GM19455 (cell line): Measurements from ENCODE around the gene BICD2.
"Not testable (repeated sequence)": the region's sequence is repeated elsewhere in the genome, so short reads cannot be mapped to it uniquely, and the experiment has no call there.

ENCODE experiments used
- ATAC-seq: cut with Tn5 transposase; IDR thresholded peaks from one replicate; pipeline ENCODE4 v1.9.1; 2021; ENCODE audit not compliant: unreplicated experiment

The BICD2 gene

DNA sequence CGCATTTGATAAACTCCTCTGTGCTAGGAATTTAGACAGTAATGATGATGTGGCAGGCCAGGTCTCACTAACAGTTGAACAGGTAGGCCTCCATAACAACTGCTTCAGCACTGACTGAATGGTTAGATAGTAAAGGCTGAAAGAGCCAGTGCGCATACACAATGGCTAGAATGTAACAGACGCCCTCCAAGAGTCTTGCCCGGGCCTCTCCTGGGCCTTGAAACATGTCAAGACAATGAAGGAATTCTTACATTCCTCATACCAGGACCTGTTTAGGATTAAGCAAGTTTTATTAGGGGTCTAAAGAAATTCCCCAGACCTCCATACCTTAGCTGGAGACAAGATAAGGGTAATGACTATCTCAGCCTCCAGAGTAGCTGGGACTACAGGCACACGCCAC is 6.7 kb upstream of the BICD2 start:
- no peak for ATAC-seq

DNA sequence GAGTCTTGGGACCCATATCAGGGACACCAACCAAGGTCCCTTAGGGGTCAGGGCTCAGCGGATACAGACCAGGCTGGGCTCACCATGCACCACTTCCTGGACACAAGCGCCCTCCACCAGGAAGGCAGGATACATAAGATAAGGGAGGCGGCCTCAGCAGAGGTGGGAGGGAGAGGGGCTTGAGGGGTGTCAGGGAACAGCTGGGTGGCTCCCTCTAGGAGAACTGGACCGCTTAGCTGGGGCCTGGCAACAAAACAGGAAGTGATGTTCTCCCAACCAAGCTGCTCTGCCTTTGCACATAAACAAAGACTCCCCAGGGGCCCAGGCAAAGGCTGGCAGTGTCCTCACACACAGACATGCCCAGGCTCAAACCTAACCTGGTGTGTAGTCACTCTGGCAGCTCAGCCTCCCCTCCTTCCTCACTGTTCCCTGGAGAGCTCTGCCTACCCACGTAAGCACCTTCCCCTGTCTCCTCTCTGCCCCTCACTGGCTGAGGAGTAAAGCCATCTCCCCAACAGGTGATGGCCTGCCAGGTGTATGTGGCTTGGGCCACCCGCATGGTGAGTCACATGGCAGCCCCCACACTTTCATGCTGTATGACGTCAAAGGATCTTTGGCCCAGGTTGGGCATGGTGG is 5.8 kb upstream of the BICD2 start:
- ATAC-seq: no peak

DNA sequence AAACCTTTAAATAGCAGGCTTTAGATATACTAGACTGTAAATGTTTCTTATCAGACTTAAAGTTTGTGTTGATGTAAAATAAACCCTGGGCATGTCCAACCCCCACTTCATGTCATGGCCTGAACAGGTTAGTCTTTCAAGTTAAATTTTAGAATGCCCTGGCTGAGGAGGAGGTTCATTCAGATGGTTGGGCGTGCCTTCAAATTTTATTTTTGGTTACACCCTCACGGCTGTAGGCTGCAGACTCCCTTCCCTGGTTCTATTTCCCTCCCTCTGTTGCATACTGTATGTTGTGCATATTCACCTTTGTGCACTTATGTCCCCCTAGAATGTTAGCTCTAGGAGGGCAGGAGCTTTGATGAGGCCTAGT is 5.3 kb upstream of the BICD2 start:
- no peak for ATAC-seq

DNA sequence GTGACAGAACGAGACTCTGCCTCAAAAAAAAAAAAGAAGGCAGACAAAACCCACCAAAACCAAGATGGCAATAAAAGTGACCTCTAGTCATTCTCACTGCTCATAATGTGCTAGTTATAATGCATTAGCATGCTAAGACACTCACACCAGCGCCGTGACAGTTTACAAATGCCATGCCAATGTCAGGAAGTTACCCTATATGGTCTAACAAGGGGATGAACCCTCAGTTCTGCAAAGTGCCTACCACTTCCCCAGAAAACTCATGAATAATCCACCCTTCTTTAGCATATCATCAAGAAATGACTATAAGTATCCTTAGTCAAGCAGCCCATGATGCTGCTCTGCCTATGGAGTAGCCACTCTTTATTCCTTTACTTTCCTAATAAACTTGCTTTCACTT is 4.7 kb upstream of the BICD2 start:
- ATAC-seq: no peak

DNA sequence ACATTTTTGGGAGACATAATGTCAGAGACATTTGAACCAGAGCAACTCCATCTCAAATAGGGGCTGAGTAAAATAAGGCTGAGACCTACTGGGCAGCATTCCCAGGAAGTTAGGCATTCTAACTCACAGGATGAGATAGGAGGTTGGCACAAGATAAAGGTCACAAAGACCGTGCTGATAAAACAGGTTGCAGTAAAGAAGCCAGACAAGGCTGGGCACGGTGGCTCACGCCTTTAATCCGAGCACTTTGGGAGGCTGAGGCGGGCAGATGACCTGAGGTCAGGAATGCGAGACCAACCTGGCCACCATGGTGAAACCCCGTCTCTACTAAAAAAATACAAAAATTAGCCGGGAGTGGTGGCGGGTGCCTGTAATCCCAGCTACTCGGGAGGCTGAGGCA is 4.2 kb upstream of the BICD2 start:
- not testable (repeated sequence) for ATAC-seq

DNA sequence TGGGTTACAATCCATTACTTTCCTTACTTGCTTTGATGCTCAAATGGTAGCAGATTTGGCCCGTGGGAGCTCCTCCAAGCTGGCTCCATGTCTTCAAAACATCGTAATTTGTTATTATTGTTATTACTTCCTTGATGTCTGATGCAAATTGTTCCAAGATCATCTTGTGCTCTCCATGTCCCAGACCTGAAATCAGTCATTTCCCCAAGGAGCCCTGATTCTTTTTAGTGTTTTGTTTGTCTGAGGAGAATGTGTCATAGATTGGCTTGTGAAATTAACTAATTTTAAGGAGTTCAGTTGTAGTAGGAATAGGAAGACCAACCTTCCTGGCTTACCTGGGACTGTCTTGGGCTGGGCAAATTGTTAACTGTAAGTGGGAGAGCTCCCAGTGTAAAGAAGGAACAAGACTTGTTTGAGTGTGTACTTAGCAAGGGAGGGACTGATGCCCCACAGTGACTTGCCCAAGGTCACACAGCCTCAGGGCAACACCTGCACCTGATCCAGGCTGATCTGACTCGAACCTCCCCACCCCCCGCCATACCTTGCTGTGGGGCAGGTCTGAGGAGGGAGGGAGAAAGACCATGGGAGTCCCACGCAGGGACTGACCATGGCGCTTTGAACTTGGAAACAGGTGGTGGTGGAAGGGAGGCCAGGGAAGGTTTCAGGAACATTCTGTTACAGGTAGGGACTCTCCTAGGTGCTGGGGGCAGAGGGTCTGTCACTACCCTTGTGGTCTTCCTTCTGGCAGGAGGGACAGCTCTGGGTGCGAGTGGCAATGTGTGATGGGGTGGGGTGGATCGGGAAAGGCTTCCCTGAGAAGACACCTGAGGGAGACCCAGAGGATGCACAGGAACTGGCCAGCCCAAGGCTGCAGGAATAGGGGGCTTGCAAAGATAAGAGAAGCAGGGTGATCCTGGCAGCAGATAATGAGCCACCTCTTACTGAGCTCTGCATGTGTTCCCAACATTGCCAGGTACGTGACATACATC is 2.7 kb upstream of the BICD2 start:
- ATAC-seq: no peak

DNA sequence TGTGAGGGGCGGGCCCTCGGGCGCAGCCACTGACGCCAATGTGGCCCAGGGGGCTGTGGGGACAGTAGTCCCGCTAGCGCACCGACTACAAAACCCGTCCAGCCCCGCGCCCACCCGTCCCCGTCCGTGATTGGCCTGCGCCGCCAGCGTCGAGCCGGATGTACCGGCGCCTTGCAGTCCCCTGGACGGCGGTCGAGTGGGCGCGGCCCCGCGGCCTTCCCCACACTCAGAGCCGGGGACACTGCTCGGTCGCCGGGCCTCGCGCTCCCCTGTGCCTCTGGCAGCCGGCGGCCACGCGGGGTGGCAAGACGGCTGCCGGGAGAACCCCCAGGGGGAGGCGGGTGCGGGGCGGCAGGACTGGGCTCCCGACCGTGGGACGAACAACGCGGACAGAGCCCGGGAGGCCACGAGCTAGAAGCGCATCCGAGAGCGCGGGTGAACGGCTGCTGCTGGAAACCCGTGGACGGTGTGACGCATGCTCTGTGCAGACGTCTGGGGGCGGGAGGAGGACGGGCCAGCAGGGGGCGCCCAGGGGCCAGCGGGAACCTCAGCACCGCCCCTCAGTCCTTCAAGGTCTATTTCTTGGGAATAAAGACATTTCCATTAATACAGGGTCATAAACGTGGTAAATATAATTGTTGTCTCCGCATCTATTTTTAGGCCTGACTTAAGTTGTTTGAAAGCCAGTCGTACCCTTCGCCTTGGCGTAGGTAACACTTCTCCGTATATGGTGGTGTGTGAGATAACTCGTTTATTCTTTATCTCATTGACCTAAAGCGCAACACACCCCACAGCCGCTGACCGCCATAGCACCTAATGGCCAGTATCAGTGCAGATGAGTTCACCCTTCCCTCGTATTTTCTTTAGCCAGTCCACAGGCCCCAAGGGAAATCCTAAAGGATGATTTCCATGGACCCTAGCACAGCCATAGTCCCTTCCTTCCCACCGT is 629 bp upstream of the BICD2 start:
- ATAC-seq: peak; percentile 92

DNA sequence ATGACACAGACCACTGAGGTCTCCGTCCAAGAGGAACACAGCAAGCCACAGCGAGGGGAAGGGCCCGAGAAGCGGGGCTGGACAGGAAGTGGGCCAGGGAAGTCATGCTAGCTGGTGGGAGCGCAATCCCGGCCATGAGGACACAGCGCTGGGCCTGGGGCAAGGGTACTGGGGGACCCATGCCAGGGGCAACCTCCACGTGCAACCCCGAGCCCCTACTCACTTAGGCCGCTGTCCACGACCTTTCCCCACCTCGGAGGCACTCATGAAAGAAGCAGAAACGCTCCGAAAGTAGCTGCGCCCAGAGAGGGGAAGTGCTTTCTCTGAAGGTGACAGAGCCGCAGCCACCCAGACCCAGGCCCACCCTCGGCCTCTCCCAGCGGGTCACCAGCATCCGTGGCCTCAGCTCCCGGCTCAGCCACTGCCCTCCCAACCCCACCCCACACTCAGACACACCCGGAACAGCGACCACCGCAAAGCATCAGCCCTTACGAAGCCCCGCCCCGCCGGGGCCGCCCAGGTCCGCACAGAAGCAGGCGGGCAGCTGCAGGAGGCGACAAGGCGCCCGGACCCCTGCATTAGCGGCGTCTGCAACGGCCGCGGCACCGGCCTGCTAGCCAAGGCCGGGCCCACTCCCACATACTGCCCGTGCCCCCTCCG is 782 bp downstream of the BICD2 start:
- no peak for ATAC-seq

DNA sequence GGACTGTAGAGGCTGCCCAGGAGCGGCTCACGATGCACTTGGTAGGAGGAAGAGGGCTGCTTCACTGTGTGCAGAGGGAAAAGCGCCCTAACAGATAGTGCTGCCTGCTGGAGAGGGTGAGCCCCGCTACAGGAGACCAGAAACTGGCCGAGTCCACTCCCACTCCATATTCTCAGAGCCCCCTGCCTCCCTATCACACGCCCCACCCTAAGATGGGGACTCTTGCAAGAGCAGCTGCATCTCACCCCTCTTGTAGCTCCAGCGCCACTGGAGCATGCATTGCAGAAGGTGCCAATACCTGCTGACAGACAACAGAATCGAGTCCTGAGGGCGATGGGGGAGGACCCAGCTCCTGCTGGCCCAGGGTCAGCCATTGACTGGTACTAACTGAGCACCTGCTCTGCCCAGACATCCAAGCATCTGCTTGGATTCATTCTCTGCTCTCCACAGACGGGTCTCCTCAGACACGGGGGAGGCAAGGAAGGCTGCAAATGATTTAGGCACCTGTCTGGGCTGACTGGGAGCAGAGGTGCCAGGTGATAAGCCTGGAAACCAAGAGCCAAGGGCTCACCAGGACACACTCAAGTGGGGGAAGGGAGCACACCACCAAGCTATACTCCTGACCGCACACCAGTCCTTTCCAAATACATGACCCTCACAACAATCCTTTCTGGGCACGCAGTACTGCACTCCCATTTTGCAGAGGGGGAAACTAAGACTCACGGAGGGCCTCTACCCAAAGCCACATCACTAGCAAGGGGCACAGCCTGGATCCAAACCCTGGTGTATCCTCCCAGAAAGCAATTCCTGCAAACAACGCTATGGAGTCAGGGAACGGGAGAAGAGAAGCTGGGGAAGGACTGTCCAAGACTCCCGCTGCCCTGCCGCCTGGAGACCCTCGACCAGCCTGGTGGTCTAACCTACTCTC is 1.6 kb downstream of the BICD2 start:
- no peak for ATAC-seq

DNA sequence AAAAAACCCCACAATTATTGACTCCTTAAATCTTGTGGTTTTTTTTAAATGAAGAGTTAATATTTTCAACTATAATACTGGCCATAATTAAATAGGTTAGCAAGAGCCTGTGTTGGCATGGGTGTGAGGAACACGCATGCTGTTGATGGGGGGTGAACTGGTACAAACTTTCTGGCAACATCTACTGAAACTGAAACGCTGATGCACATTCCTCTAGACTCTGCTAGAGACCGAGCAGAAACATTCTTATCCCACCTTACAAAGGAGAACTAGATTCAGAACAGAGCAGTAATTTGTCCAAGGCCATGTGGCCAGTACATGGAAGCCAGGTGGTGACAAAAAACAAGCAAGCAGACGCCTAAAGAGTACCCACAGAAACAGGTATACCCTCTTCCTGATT is 2.4 kb downstream of the BICD2 start:
- no peak for ATAC-seq

DNA sequence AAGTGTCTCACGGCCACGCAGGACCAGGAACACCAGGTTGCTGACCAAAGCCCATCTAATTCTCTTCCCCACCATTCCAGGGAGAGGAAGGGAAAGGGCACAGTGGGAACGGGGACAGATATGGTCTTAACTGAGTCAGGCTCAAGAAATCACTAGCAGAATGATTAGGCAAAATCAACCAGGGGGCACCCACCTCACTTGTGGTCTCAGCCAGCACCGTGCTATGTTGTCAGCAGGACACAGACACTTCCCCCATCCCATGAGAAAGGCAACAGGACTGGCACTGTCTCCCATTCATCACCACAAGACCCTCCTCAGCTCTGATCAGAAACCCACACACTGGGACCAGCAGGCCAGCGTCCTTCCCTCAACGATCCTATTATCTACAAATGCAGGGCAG is 2.9 kb downstream of the BICD2 start:
- ATAC-seq: no peak

DNA sequence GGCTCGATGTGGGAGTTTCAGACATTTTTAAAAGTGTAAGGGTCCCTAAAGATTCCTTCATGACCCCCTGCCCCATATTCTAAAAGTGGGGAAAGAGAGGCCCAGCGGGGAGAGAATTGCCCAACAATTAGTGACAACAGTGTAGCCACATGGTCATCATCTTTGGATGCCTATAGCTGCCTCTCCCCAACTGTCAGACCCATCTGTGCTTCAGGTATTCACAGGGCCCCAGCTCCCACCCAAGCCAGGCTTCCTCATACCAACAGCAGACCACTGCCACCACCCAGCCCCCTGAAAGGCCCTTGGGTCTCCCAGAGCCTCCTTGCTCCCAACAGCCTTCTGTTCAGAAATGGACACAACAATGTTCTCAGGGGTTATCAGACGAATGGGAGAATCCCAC is 4.1 kb downstream of the BICD2 start:
- ATAC-seq: no peak

DNA sequence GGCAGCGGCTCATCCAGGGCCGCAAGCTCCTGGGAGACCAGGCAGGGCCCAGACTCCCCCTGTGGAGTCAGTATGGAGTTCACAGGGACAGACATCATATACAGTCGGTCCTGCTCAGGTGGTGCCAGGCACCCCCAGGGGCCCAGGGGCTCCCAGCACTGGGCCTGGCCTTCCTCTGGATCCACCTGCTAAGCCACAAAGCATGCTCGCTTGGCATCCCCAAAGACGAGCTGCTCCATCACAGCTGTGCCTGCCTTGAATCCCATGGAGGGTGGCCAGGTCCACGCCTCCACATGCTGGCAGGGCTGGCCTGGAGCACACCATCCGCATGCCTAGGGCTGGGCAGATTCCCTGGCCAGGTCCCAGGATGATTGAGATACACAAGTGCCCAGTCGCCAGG is 4.6 kb downstream of the BICD2 start:
- no peak for ATAC-seq

DNA sequence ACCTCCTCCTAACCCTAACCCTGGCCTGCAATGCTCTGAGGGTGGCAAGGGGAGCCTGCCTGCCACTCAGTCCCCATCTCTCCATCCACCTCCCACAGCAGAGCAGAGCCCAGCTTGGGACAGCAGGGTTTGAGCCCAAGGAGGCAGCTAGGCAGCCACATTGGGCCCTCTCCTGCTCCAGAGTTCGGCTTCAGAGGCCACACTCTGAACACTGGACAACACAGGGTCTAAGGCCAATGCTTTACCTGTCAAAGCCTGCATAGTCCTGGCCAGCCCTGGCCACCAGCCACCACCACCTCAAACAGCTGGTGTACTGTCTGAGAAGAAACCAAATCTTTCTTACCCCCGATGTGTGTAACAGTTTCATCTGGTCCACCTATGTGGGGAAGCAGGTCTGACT is 5.2 kb downstream of the BICD2 start:
- no peak for ATAC-seq

DNA sequence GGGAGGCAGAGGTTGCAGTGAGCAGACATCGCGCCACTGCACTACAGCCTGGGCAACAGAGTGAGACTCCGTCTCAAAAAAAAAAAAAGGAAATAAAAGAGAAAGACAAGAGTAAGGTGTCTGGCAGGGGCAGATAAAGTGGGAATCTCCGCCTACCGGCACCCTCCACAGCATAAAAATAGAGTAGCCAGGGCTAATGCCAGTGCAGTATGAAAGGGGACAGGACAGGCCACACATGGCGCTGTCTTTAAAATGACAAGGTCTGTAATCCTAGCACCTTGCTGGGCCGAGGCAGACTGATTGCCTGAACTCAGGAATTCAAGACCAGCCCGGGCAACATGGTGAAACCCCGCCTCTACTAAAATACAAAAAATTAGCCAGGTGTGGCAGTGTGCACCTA is 7.8 kb downstream of the BICD2 start:
- no peak for ATAC-seq

DNA sequence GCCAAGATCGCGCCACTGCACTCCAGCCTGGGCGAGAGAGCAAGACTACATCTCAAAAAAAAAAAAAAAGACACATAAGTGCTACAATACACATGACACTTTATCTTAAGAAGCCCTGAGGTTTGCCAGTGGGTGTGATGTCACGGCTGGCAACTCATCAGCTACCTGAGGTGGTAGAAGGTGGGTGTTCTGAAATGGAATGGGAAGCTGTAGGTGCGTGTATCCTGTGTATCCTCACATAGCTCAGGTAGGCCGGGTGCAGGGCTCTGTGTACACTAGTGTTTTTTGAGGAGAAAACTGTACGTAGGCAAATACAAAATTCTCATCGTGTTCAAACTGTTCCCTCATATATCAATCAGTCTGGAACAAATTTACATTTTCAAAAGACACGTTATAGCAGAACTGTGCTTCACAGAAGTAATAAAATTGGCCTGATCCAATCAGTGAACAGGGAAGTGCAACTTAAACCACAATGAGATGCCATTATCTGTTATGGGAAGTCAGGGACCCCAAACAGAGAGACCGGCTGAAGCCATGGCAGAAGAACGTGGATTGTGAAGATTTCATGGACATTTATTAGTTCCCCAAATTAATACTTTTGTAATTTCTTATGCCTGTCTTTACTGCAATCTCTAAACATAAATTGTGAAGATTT is 10.4 kb downstream of the BICD2 start:
- ATAC-seq: no peak

DNA sequence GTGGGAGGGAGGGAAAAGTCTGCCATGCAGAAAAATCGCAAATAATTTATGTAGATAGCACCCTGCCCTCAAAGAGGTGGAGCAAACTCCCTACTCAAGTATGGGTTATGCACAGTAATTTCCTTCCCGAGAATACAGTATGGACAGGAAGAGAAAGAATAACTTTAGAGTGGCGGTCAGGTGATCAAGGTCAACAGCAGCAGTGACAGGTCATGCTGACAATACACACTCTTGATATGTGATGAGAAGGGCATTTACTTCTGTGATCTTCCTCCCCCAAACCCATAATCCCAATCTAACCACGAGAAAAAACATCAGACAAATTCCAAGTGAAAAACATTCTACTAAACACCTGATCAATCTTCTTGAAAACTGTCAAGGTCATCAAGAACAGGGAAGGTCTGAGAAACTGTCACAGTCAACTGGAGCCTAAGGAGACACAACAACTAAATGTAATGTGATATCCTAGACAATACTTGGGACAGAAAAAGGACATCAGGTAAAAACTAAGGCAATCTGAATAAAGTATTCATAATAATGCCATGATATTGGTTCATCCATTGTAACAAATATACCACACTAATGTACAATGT is 11.7 kb downstream of the BICD2 start:
- no peak for ATAC-seq

DNA sequence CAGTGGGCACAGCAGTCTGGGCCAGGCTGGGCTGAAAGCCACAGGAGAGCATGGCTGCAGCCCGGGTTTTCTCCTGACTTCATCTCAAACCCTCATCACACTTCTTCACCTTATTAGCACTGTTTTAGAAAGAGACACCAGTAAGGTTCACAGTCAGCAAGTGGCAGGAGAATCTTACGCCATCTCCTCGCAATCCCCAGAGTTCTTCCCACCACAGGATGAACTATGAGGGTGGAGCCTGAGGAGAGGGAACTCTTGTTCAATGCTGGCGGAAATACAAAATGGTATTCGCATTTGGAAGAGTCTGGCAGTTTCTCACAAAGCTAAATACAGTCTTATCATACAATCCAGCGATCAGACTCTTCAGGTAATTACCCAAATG is 14.7 kb downstream of the BICD2 start:
- ATAC-seq: no peak
